NCI-H526 (cell line): ENCODE results near the gene PWP1.

Source experiments
- DNase-seq, 2 experiments: peaks; one replicate each; lab custom pipeline; 2025; lab: John Stamatoyannopoulos, UW

The PWP1 gene

GRCh38 chr12:107685360-107686248 is at the start of gene PWP1:
PWP1 (plus strand) TSS chr12:107685799; CDS start chr12:107685900, 101 bp downstream.
- peak; percentile 82 to 97 for DNase-seq

- DNase-seq, result no peak
Measured at GRCh38 chr12:107641154-107641553, 44.4 kb upstream of the PWP1 start.

- DNase-seq, result no peak
Measured at GRCh38 chr12:107642240-107642639, 43.4 kb upstream of the PWP1 start.

- no peak for DNase-seq
Measured at GRCh38 chr12:107645630-107646333, 39.8 kb upstream of the PWP1 start.

DNA sequence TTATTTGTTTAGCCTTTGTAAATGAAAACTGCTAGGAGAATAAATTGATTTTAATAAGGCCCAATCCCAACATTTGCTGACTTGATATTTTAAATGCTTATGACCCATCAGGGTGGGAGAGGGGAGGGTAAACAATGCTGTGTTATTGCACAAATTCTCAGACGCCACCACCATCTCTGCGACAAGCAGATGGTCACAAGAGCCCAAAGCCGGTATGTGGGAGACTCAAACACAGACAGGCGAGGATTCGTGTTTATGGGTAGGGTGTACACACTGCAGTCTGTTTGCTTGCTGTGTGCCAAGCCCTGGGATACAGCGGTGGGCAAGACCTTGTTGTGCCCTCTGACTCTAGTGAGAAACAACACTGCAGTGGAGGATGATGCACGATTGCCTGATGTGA is 39.2 kb upstream of the PWP1 start:
- no peak for DNase-seq

- DNase-seq, result no peak
Measured at GRCh38 chr12:107649661-107650061, 35.9 kb upstream of the PWP1 start.

- DNase-seq, result no peak
Measured at GRCh38 chr12:107650977-107651376, 34.6 kb upstream of the PWP1 start.

GRCh38 chr12:107651571-107652449 is 33.8 kb upstream of the PWP1 start:
- DNase-seq, result no peak

GRCh38 chr12:107653519-107653918 is 32.1 kb upstream of the PWP1 start:
- DNase-seq, result no peak

DNA sequence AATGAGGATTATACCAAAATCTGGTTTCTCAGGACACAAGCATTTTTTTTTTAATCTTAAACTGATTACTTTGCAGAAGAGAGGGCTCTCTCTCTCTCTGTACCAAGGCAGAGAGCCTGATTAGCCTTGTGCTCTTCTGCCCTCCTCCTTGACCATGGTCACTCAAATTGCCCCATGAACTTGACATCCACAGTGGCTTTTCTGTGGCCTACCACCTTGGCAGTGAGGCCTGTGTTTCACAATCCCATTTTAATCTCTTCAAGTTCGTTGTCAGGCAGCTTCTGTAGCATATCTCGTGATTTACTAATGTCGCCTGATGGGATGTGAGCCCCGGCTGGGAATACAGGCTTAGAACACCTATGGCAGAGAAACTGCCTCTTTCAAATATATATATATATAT is 30.7 kb upstream of the PWP1 start:
- no peak for DNase-seq

GRCh38 chr12:107655281-107656065 is 30.1 kb upstream of the PWP1 start:
- DNase-seq, result no peak

- no peak for DNase-seq
Measured at GRCh38 chr12:107656302-107656701, 29.3 kb upstream of the PWP1 start.

GRCh38 chr12:107657133-107657532 is 28.5 kb upstream of the PWP1 start:
- DNase-seq, result no peak

DNA sequence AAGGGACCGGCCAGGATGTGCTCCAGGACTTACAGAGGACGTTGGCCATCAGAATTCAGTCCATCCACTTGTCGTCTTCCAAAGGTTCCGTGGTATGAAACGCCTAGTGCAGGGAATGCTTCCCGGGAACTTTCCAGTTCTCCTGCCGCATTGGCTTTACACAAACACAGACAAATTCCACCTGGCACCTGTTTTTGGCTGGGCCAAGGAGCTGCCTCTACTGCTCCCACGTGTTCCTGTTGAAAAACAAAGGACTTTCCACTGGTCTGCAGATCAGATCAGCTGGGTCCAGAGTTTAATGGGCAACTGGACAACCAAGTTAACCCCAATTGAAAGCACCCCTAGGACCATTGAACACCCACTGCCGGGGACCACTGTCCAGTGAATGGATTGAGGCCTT is 28.0 kb upstream of the PWP1 start:
- no peak for DNase-seq

GRCh38 chr12:107660235-107660634 is 25.4 kb upstream of the PWP1 start:
- no peak for DNase-seq

DNA sequence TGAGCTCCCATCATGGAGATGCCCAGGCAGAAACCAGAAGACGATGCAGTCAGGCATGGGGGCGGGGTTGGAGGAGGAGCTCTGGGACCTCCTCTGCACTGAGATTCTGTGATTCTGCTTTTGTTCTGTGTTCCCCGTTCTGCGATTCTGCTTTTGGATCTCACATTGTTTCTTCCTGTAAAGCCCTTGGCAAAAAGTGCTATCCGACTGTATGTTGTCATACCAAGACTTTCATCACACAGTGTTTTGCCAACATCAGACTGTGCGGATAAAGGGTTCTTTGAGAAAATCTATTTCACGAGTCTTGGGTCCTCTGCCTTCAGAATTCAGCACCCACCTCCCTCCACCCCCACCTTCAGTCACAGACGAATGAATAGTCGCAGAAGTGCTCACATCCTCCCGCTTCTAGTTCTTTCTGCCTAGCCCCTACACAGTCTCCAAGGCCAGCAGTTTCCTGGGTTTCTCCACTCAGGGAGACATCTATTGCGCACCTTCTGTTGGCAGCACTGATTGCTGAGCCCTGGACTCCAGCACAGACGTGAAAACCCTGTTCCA is 24.7 kb upstream of the PWP1 start:
- DNase-seq, result no peak

DNA sequence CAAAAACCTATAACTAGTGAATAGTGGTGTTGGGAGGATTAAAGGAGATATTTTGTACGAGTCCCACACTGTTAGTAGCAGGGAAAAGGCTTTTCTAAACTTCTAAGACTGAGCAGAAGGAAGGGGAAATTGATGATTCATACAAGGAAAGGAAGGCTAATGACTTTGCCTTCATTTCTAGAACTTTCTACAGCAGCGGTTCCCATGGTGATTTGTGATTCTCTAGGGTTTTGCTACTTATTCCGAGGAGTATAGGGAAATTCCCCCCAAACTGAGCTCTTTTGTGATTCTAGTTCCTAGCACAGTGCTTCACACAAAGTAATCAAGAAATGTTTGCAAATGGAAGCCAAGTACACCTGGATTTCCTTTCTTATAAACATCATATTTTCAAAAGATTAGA is 23.8 kb upstream of the PWP1 start:
- no peak for DNase-seq

- no peak for DNase-seq
Measured at GRCh38 chr12:107662484-107662883, 23.1 kb upstream of the PWP1 start.

DNA sequence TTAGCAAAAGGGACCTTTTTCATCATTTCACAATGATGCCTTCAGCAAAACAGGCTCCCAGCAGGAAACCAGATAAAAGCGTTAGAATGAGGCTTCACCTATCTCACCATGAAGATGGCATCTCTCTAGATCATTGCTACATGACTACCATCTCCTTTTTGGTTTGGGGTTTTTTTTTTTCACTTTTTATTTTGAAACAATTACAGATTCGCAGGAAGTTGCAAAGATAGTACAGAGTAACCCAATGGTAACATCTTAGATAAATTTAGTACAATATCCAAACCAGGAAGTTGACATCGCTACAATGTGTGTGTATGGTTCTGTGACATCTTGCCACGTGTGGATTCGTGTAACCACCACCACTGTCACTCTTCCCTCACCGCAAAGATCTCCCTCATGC is 22.3 kb upstream of the PWP1 start:
- DNase-seq, result no peak

DNA sequence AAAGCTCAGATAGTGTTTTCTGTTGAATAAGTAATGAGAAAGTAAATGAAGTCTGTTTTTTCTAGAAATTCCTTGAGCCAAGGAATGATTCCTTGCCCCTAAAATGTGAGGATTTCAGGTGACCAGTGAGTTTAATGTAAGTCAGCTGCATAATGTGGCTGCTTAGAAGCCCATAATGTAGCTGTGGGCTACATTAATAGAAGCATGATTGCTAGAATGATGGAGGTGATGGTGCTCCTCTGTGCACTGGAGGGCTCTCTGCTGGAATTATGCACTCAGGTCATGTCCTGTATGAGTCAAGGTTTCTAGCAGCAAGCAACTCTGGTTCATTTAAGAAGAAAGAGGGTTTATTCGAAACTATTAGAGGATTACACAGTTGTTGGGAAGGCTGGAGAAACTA is 19.6 kb upstream of the PWP1 start:
- no peak for DNase-seq

DNA sequence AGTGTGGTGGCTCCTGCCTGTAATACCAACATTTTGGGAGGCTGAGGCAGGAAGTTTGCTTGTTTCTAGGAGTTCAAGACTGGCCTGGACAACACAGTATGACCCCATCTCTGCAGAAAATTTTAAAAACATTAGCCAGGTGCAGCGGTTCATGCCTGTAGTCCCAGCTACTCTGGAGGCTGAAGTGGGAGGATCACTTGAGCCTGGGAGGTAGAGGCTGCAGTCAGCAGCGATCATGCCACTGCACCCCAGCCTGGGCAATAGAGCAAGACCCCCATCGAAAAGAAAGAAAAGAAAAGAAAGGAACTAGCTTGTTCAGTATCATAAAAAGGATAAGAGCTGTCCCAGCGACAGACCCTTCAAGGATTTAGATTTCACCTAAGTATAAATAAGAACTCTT is 18.1 kb upstream of the PWP1 start:
- no peak for DNase-seq
